ENCODE results near the gene ACADVL.
"Not testable (repeated sequence)": the region's sequence is repeated elsewhere in the genome, so short reads cannot be mapped to it uniquely, and the experiment has no call there.

Gene ACADVL

DNA sequence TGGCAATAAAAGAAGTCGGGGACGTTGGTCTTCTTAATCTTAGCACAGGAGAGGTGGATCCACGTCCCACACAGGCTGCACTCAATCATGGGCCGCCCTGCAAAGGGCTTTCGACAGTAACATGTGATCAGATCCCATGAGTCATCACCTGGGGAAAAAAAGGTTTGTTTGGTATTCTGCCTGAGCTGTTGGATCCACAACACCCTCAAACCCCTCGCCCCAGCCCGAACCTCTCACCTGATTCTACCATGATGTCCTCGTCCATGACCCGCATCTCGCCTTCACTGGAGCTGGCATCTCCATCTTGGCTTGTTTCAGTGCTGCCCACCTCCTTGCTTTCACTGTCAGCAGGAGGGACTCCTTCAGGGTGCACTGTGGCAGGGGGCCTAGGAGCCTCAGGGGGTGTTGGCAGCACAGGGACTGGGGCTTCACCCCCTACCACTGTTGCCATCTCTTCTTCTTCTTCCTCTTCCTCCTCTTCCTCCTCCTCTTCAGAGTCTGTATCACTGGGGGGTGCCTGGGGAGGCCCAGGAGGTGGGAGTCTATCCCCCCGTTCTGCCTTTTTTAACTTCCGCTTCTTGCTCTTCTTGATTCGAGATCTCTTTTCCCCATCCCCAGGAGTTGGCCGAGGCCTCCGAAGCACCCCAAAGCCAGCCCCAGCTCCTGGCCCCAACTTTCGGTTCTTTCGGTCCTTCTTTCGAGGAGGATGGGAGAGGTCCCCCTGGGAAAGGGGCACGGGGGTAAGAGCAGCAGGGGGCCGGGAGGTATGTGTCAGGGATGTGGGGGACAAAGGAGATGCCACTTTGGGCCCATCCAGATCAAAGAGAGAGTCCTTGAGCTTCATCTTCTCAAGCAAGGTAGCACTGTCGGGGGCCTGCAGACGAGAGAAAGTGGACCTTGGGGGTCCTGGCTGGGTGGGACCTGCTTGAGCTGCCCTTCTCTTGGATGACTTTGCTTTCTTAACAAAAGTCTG lies 16.2 kb downstream of the ACADVL start:
- DNase-seq, result no peak

DNA sequence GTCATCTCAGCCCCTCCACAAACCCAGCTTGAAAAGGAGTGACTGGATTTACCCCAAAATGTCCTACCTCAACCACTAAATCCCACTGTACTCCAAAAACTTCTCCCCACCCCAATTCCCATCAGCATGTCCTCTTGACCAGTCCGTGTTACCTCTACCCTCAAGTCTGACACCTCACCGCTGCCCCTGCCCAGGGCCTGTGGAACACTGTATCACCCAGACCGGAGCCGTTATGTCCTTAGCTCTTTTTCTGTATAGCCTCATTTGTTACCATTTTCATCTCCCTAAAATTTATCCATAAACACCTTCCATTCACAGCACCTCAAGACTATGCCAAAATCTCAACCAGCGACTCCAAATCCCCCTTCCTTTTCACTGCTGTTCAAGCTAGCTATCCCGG lies 17.1 kb downstream of the ACADVL start:
- no peak for DNase-seq

DNA sequence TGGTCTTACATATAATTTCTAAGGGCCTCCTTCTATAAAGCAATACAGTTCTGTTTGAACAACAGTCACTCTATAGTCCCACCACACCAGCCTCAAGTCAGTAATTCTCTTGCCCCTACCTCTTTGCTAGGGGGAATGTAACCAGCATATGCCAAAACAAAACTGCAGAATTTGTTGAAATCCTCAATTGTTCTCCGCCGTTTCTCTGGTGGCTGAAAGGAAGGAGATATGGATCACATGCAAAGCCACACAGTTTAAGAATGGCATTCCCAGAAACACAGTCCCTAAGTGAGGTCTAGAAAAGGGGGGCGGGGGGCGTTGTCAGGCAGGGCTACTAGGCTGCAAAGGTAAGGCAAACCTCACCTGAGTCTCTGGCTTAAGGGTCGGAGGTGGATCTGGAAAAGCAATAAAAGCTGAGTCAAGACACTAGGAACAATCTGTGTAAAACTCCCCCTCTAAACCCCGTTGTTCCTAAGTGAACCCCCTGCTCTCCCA lies 17.6 kb downstream of the ACADVL start:
- no peak for DNase-seq

DNA sequence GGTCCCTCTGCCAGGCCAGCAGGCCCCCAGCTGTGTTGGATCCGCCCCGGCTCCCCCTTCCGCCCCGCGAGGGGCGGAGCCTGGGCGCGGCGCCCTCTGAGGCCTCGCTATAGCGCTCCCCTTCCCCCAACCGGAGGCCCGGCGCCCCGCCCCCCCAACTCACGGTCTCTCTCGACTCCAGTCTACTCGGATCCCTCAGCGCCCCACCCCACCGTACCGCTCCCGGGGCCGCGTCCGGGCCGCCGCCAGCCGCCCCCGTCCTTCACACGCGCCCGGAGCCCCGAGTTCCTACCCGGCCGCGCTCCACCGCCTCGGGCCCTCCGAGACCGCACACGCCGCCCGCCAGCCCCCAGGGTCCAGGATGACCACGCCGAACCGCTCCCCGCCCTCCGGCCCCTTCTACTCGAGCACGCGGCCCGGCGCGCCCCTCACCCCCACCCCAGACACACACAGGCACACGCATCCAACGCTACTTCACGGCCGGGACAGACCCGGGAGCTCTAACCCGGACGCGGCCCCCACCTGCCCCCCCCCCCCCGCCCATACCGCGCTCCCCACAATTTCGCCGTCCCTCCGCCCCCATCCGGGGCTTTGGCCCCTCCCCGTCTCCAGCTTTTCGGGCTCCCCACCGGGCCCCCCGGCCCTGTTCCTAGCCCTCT lies 18.2 kb downstream of the ACADVL start:
- no peak for DNase-seq

DNA sequence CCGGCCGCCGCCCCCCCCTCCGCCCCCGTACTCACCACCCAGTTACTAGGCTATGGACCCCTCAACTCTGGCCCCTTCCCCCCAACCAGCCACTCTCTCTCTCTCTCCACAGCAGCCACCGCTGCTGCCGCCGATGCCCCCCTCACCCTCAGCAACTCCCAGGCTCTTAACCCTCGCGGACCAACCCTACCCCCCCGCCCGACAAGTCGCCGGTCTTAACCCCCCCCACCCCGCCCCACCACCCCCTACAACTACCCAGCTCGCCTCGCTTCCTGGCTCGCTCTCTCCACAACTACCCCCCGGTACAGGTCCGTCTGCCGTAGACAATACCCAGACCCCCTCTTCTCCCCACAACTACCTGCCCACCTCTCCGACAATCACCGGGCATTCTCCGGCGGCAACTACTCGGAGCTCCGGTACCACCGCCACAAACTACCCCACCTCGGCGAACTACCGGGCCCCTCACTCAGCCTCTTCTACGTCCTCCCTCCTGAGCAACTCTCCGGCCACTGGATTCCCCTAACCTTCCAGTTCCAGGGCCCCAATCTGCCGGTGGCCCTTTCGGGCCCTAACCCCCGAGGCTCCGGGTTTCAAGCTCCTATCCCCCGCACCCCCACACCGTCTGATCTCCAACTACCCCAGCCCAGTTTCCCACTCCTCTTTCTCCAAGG lies 18.8 kb downstream of the ACADVL start:
- no peak for DNase-seq

DNA sequence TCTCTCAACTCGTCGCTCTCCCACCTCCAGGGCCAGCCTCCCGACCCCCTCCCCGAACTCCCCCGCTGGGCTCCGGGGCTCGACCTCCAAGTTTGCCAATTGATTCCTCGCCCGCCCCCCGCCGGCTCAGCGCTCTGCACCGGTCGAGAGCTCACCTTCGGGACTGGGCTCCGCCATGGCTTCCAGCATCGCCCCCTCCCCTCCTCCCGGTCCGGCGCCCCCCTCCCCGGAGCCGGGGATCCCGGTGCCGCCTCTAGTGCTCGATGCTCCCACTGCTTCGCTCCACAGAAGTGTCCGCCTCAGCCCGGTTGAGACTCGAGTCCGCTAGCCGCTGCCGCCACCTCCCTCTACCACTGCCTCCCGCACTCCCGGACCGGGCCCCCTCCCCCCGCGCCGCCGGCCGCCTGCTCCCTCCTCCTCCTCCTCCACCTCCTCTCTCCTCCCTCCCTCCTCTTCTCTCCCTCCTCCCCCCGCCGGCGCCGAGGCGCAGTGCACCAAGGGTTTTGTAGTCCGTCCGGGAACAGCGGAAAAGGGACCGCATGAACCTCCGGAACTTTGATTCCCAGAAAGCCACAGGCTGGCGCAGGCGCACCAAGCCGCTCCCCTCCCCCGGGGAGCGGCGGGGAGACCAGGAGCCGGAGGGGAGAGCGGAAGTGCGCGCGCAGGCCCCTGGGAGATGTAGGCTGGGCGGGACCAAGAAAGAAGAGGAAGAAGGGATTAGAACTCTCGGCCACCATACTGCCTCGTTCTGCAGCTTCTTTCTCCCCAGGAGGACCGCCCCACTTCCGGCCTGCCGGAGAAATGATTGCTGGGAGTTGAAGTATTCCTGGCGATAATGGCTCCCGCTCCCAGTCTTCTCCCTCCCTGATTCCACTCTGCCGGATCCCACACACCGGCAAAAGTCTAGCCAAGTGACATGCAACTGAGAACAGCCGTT lies 19.6 kb downstream of the ACADVL start, which contains the start of gene PHF23:
TSS of gene PHF23 (minus strand) at position 367 of the 937 bp plus-strand sequence. CDS start at position 189, 178 bp downstream.
- DNase-seq, result peak; percentile 93

DNA sequence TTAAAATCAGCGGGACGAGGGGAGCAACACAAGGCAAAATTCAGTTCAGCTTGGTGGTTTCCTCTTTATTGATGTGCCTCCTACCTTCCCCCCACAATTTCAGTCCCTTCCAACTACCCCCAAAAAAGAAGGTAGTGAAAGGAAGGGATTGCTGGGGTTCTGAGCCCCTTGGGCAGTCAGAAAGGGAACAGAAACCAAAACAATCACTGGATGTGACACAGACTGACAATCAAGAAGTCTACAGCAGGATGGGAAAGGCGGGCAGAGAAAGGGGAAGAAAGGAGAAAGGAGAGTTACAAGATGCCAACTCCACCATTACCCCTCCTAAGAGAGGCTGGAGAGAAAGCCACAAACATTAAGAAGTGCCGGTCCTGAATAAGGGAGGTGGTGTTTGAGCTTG lies 20.6 kb downstream of the ACADVL start:
- DNase-seq, result no peak

DNA sequence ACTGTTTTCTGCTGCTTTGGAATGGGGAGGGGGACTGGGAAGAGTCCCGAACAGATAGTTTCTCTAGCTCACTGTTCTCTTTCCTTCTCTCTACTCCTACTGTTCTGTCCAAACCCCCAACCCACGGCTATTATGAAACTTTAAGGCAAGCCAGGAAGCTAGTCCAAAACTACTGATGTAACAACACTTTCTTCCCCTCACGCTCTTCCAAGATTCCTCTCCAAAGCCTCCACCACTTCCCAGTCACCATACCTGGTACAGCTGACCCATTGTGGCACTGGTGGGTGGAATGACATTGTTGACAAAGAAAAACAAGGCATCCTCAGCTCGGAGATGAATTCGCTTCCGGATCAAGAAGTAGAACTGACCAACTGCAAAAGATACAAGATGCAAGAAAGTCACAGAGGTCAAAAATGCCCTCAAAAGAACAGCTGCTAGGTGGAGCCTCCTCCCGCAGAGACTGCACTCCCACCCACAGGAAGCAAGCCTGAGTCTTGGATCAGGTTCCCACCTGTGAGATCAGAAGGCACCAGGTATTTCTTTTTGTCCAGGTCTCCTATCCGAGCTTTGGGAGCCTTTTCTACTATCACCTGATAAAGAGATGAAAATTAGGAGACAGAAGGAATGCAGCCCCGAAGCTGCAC lies 21.5 kb downstream of the ACADVL start:
- DNase-seq, result no peak

DNA sequence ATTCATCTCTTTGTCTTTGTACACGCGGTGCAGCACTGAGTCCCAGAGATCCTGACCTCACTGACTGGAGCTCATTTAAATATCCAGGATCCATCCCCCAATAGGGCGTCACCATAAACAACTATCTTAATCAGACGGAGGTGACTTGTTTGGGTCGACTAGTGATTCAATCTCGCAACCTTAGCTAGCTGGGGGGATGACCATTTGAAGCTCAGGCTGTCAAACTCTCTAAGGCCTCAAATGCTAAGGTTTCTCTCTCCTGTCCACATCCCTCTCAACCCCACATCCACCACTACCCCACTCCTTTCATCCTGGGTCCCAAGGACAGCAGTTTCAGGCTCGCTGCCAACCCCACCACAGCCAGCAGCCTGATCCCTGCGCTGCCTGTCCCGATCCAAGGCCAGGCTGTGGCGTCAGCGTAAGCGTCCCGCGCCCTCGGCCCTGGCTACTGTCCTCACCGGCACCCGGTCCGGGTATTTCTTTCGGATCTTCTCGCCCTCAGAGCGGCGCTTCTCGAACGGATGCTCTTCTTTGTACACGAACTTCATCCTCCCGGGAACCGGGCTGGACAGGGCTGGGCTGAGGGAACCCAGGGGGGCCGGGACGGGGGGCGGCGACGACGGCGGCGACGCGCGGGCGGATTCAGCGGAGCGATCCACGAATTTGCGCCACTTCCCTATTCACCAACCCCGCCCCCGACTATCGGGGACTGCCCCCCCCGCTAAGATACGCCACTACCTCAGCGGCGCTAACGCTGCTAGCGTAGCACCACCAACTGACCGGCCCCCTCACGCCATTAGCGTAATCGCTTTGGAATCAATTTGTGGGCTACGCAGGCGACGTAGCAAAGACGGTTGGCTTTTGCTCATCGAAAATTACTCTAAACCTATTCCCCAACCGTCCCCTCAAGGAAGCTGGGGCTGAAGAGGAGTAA lies 22.3 kb downstream of the ACADVL start, which contains the start of gene GABARAP:
TSS of gene GABARAP (minus strand) at position 667 of the 934 bp plus-strand sequence. CDS start at position 548, 119 bp downstream.
- no peak for DNase-seq

DNA sequence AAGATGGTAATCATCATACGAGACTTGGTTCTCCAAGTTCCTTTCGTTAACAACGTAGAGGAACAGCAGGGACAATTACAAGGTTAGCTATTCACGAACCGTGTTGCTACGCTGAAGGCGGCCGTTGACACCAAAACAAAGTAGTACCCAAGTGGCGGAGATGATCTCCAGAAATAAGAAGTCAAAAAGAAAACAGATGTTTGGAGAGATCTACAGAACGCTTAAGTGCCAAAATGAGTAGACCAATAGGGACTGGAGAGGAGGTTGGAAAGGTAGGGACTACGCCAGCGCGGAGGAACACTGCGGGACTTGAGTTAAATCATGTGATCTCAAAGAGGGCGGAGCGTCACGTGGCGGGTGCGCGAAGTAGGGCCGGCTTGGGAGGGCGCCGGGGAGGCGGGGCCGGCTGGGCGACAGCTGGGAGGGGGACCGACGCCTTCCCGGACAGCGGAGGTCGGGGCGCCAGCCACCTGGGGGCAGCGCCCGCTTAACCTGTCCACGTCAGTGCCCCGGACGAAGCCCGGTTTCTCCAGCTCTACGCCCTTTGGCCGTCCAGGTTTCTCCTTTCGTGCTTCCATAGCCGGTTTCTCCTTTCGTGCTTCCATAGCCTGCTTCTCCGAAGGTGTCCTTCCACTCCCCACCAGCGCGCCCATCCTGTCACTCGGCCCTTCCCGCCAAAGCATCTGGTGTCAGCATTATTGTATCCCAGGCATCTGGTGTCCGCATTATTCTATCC lies 23.1 kb downstream of the ACADVL start:
- no peak for DNase-seq

DNA sequence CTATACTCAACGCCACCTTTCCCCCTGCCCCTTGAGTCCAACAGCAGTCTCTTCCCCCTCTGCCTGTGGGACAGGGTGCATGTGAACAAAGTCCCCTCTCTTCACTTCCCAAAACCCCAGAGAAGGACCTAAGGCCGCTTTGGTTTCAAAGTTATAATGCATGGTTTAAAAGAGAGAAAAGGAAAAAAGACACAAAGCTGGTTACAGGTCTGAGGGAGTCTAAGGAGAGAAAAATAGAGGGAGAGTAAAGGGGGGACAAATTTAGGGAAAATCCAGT lies 23.7 kb downstream of the ACADVL start:
- DNase-seq, result no peak

DNA sequence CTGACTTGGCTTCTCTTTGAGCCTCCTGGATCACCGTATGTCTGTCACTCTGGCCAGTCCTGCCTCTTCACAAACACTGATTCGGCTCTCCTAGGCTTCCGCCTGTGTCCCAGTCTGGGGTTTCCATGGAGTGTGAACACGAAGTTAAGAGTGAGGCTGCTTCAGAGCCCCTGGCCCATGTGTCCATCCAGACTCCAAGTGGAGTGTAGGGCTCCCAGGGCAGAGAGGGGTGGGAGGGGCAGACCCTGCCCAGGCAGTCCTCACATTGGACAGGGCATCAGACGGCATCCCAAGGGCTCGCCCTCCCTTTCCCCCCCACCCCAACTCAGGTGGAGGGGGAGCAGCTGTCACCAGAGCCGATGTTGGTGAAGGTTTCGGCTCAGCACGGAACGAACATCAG lies 24.1 kb downstream of the ACADVL start:
- not testable (repeated sequence) for DNase-seq

DNA sequence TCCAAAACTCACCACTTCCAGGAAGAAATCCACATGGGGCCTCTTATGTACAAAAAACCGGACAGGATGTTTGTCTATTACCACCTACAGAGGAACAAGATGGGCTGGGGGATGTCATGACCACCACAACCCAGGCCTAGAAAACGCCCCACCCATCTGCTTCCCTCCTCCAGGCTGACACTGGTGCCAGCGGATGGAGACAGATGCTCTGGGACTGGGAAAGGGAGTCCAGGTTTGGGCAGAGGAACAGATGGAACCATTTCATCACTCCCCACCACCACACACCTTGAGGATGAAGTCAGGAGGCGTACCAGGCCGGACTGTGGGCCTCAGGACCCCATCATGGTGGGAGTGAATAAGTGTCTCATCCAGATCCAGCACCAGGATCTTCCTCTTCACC lies 27.0 kb downstream of the ACADVL start:
- no peak for DNase-seq

DNA sequence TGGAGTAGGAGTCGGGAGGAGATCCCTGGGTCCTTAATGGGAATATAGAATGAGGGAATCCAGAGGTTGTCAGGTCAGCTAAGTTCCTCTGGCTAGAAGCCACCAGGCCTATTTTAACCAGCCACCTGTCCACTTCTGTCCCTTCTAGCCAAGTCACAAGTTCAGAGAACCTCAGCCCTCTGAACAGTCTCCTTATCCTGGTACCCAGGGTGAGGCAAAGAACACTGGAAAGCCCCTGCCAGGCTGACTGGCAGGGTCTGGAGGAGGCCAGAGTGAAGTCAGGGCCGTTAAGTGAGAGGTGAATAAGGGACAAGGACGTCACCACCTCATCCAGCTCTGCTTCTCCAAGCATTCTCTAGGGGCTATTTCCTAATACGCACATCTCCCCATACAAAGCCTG lies 29.1 kb downstream of the ACADVL start:
- DNase-seq, result no peak

DNA sequence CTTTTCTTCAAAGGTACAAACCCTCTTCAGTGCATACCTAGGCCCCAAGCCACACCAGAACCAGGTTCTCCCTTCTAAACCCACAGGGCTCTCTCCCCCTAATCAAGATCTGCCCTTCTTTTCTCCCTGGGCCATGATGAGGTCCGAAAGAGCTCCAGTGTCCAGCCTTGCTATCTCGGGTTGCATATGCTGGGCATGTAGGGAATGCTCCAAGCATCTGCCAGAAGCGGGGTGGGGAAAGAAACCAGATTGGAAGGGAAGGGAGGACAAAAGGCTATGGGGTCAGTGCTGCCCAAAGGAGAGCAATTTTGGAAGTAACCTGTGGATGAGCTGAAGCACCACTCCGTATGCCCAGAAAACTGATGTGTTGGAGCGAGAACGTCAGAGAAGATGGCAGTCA lies 29.5 kb downstream of the ACADVL start:
- DNase-seq, result no peak

DNA sequence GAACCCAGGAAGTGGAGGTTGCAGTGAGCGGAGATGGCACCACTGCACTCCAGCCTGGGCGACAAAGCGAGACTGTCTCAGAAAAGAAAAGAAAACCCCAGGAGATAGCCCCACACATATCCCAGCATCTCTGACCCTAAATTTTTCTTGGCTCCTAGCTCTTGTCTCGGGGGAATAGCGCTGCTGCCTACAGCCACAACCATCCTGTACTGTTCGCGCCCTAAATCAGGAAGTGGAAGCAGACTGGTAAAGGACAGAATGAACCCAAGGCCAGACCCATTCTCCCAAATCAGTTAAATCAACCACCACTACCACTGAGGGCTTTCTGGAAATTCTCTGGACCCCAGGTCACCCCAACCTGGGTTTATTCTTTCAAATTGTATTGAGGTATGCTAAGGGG lies 30.1 kb downstream of the ACADVL start:
- no peak for DNase-seq

DNA sequence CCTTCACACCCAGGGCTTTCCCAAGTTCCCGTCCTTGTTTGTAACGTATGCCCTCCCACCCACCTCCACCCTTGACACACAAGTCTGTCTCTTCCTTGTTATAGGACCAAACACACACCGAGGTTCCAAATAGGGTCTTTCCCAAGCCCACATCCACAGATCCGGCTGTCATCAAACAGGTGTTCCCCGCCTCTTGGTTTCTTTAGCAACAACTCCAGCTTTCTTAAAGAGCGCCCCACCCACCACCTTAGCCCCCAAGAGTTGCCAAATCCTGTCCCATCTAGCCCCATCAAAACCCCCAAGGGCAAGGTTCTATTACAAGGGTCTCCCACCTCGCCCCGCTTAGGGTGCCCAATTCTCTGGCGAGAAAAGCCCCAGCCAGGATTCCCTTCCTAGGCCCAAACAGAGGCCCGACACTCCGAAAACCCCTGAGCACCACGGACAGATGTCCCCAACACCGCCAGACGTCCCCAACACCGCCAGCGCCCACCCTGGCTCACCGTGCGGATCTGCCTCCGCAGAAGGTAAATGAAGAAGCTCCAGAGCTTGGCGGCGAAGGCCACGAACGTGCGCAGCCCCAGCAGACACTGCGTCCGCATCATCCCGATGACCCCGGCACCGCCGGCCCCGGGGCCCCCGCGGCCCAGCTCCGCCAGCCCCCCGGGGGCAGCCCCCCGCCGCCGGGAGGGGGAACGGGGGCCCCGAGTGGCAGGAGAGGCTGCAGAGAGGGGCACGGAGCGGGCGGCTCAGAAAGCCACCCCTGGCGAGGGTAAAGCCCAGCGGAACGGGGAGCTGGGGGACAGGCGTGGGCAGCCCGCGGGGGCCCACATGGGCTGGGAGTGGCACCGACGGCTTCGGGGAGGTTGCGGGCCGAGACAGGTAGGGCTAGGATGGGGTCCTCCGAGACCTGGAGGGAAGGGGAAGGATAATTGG lies 31.2 kb downstream of the ACADVL start:
- DNase-seq, result no peak

DNA sequence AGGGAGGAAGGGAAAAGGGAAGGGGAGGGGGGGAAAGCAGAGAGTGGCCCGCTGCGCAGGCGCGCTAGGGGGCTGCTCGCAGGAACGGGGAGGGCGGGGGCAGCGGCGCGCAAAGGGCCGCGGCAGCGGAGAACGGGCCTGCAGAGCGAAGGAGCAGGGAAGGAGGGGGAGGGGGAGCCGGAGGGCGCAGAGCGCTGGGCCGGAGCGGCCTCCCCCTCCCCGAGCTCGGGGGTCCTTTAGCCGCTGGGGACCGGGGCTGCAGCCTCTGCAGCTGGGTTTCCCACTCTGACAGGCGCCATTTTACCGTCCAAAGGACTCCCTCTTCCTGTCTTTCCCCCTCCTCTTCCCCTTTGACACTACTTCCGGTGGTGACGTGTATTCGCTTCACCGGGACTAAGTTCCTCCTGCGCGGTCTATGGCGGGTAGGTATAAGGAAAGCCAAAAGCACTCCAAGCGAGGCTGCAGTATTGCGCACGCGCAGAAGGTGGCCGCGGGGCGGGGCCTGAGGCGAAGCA lies 32.0 kb downstream of the ACADVL start, which contains the start of gene CTDNEP1:
TSS of gene CTDNEP1 (minus strand) at position 74 of the 515 bp plus-strand sequence. CDS start 438 bp downstream, outside the sequence.
- DNase-seq, result peak; percentile 87

Data from NCI-H187 treated with DMSO at 0.1 percent for 48 hours (cell line).